GM18520 (cell line): ENCODE measurements around the gene GOLGA8T.
"Not testable (repeated sequence)": the region's sequence is repeated elsewhere in the genome, so short reads cannot be mapped to it uniquely, and the experiment has no call there.

ENCODE experiments used
- ATAC-seq: cut with Tn5 transposase; IDR thresholded peaks from one replicate; pipeline ENCODE4 v1.9.1; 2021; ENCODE audit not compliant: unreplicated experiment

GOLGA8T gene

GRCh38 chr15:30191639-30192038, 56.8 kb downstream of the GOLGA8T start:
- not testable (repeated sequence) for ATAC-seq

DNA sequence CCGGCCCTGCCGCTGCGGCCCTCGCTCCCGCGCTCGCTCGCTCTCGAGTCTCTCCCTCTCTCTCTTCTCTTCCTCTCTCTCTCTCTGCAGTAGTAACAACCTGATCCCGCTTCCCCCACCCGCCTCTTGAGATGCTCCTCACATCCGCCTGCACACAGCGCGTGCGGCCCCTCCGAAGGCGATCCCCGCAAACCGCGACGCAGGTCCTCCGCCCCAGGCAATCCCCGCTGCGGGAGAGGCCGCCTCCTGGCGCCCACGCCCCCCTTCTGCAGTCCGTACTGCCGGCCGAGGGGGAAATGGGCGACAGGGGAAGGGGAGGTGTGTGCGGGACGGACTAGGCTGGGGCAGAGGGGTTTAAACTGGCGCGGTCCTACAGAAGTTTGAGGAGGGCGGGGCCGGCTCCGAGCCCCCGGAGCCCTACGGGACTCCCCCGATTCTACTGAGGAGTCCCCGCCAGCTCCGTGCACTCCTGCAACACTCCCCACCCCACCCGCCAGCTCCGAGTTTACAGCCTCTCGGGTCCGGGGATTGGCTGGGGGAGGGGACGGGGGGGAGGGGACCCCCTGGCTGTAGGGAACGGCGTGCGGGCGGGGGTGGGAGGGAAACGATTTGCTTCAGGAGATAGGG, 57.4 kb downstream of the GOLGA8T start:
- ATAC-seq: not testable (repeated sequence)

- ATAC-seq: not testable (repeated sequence)
Observed at GRCh38 chr15:30192892-30193291, 58.0 kb downstream of the GOLGA8T start.
